Erythroblast (primary cell): ENCODE results near the gene POLR1A.

Experiments used
- DNase-seq, 2 experiments: peaks; one replicate each; lab custom pipeline; 2025; lab: John Stamatoyannopoulos, UW
- GATA1 ChIP-seq: IDR thresholded peaks from 2 replicates; pipeline ENCODE4 v1.6.1; 2011; ENCODE audit warnings: low read depth, mild to moderate bottlenecking, control low read depth, low read length, moderate library complexity
- POLR2A ChIP-seq: IDR thresholded peaks from 2 replicates; pipeline ENCODE4 v1.6.1; 2011; ENCODE audit warnings: mild to moderate bottlenecking, low read length

Gene POLR1A

DNA sequence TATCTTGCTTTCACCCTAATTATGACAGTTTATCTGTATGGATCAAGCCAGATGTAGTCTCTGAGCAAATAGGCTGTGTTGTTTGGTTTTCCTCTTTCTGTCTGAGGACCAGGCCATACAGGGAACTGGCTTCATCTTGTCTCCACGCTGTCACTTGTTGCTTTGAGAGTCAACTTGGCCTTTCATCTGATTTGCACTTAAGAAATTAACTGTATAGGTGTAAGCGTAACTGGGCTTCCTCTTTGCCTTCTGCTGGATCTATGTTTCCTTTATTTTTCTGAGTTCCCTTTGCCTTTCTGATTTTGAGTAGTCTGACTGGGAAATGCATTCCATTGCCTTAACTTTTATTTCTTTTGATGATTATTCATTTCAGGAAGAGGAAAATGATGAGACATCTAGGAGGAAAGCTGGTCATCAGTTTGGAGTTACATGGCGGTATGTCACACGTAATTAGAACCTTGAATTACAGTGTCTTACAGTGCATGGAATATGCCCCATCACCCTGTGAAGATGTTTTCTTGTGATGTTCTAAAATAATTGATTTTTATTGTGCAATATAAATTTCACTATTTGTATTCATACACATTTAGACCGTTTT lies 17.7 kb upstream of the POLR1A start:
- no peak for DNase-seq
- TF ChIP-seq GATA1 (no peak), POLR2A (no peak)

DNA sequence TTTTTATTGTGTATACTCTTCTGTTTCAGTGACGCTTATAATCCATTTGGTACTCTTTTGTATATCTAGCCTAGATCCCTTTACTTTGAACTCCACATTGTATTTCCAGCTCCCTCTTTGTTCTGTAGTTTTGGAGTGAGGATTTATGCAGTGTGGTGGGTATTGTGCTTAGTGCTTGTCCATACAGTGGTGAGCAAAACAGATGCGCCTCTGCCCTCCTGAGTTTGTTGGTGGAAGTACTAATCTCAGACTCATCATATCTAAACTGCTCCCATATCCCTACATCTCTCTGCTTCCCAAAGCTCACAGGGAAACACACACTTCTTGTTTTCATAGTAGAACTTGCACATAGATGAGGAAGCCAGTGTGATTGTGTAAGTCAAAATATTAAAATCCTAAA lies 12.4 kb upstream of the POLR1A start:
- DNase-seq = peak in 1 of 2 experiments; percentile 15
- TF ChIP-seq POLR2A = no peak

DNA sequence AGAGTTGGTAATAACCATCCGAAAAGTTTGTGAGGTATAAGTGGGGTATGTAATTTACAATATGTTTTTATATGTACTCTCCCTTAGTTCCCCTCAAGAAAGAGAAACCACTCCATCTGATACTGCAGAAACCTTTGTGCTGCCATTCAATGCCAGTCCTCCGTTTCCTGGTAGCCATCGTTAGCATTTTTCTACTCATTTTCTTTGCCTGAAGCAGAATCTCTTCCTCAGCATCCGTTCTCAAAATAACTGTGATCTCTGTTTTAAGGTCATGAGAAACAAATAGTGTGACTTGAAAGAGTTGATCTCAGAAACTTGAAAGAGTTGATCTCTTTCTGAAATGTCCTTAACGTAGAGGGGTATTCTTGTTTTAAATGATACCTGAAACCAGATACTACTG lies 1.3 kb upstream of the POLR1A start:
- DNase-seq = peak; percentile 33 to 46
- TF ChIP-seq POLR2A (no peak), GATA1 (no peak)

GRCh38 chr2:86105969-86106945 lies 571 bp upstream of the POLR1A start, which contains the start of gene PTCD3:
PTCD3 (plus strand) TSS chr2:86106235; CDS start chr2:86106248, 13 bp downstream.
- no peak for TF ChIP-seq GATA1
- peak; percentile 96 for TF ChIP-seq POLR2A

GRCh38 chr2:86102157-86102556 lies 3.5 kb downstream of the POLR1A start:
- DNase-seq = no peak
- TF ChIP-seq GATA1 (no peak), POLR2A (no peak)

More at GRCh38 chr2:86105969-86106945, 571 bp upstream of the POLR1A start, which contains the start of gene PTCD3:
- DNase-seq = peak; percentile 97

GRCh38 chr2:86097913-86098312 lies 7.8 kb downstream of the POLR1A start:
- no peak for TF ChIP-seq GATA1
- DNase-seq = no peak

DNA sequence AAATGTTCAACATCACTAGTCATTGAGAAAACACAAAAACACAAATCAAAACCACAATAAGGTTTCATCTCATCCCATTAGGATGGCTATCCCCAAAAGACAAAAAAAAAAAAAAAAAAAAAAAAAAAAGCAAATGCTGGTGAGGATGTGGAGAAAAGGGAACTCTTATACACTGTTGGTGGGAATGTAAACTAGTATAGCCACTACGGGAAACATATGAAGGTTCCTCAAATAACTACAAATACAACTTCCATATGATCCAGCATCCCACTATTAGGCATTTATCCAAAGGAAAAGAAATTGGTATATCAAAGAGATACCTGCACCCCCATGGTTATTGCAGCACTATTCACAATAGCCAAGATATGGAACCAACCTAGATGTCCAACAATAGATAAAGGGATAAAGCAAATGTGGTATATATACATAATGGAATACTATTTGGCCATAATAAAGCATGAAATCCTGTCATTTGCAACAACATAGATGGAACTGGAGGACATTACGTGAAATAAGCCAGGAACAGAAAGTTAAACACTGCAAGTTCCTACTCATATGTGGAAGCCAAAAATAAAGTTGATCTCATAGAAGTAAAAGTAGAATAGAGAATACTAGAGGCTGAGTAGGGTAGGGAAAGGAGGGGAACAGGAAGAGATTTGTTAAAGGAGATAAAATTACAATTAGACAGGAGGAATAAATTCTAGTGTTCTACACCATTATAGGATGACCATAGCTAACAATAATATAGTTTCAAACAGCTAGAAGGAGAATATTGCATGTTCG lies 8.4 kb downstream of the POLR1A start:
- no peak for DNase-seq

GRCh38 chr2:86094229-86094628 lies 11.5 kb downstream of the POLR1A start:
- no peak for DNase-seq
- TF ChIP-seq POLR2A = no peak
- TF ChIP-seq GATA1 = no peak

More for the DNA sequence above, 8.4 kb downstream of the POLR1A start:
- TF ChIP-seq POLR2A = no peak
- no peak for TF ChIP-seq GATA1

DNA sequence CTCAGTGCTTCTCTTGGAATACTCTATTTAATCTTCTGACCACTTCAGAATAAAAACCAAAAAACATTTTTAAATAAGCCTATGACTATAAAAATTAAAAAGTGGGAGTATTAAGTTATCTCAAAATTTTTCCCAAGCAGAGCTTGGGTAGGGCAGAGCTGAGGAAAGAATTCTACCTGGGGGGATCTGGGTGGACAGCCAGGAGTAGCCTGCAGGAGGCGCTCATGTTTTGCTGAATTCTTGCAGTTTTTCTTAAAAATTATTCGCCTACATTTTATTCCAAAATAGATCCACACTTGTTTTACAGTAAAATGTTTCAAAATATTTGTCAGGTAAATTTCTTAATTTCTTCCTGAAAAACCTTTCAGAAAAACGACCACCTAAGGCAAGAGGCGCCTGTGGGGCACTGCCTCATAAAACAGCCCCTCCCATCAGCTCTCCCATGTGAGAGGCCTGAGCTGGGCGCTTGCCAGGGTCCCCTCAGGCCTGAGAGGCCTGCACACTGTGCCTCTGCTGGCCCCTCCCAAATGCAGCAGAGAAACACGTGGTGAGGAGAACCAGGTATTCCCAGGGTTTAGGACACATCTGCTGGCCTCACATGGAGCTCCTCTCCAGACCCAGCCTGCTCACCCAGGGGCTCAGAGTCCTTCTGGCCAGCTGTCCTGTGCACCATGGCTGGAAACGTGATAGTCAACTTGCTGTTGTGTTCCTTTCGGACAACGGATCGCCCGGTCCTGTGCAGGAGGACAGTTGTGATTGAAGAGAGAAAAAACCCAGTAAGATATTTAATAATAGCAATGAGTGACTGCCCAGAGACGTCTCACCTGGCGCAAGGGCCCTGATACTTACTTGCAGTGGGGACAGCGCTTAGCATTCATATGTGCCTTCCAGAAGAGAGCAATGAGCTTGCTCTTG lies 17.5 kb downstream of the POLR1A start:
- no peak for TF ChIP-seq GATA1
- no peak for TF ChIP-seq POLR2A
- peak; percentile 5 to 43 for DNase-seq

DNA sequence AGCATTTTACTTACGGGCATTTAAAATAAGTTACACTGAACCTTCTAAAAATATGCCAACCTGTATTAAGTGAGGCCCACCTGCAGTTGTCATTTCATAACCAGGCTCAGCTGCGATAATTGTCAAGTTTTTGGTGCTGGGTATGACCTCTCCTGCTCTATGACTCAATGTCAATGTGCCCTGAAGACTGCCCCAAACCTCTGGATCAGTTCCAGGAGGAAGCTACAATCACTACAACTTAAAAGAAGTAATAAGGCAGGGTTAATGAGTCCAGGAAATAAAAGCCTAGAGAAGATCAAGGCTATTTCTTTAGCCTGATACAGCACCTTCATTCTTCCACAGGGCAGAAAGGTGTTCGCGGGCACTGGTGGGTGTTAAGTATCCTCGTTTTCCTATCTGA lies 22.9 kb downstream of the POLR1A start:
- DNase-seq = no peak
- TF ChIP-seq POLR2A = no peak
- no peak for TF ChIP-seq GATA1

DNA sequence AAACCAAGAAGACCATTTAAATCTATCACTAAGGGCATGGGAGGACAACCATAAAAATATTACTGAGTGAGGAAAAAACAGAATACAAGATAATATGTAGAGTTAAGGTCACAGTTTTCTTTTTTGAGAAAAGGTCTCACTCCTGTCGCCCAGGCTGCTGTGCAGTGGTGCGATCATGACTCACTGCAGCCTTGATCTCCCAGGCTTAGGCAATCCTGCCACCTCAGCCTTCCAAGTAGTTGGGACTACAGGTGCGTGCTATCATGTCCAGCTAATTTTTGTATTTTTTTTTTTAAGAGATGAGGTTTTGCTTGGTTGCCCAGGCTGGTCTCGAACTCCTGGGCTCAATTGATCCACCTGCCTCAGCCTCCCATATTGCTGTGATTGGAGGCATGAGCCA lies 24.0 kb downstream of the POLR1A start:
- DNase-seq = no peak
- TF ChIP-seq GATA1 (no peak), POLR2A (no peak)
